Heart right ventricle (tissue), 16 donors: ENCODE results near the gene CLEC14A. TPM values are rescaled to one million over a fixed set of nuclear protein-coding genes. Genes with fewer than 3 reads are reported as not detected.

Source experiments
- ATAC-seq, 8 donors: fragments of 200-7000 bp; cut with Tn5 transposase; one replicate each; pipeline ENCODE4 v1.9.1; 2020; ENCODE audit warnings: mild to moderate bottlenecking in 8 of 8, moderate library complexity in 8 of 8, moderate number of reproducible peaks in 1 of 8
- DNase-seq, 2 donors: peaks; one replicate each; pipeline ENCODE4 v3.0.0-alpha.2; 2020
- H3K27ac ChIP-seq, 10 donors: fragments of 200-600 bp; sonication (generic) in 2 of 10; one replicate each; pipeline versions ENCODE4 v1.5.0 to v1.8.0; 2020 to 2022; ENCODE audit warnings: mild to moderate bottlenecking in 3 of 10
- H3K27me3 ChIP-seq, 7 donors: fragments of 200-600 bp; one replicate each; pipeline ENCODE4 v1.8.0; 2021 to 2022; ENCODE audit warnings: mild to moderate bottlenecking in 2 of 7
- H3K36me3 ChIP-seq, 9 donors: fragments of 200-600 bp; sonication (generic) in 1 of 9; one replicate each; pipeline versions ENCODE4 v1.5.0 to v1.8.0; 2020 to 2022; ENCODE audit warnings: mild to moderate bottlenecking in 2 of 9
- H3K4me1 ChIP-seq, 9 donors: fragments of 200-600 bp; sonication (generic) in 1 of 9; one replicate each; pipeline versions ENCODE4 v1.5.0 to v1.8.0; 2020 to 2022; ENCODE audit warnings: mild to moderate bottlenecking in 4 of 9
- H3K4me3 ChIP-seq, 10 donors: fragments of 200-600 bp; sonication (generic) in 2 of 10; one replicate each; pipeline versions ENCODE4 v1.5.0 to v1.8.0; 2020 to 2022; ENCODE audit warnings: mild to moderate bottlenecking in 7 of 10, moderate library complexity in 2 of 10
- H3K9me3 ChIP-seq, 11 donors: fragments of 200-600 bp in 10 of 11; sonication (generic) in 2 of 11; one replicate each; pipeline versions ENCODE4 v1.5.0 to v1.8.0; 2013 to 2022; ENCODE audit warnings: mild to moderate bottlenecking in 2 of 11, control low read depth in 1 of 11, moderate library complexity in 1 of 11
- CTCF ChIP-seq, 9 donors: fragments of 200-600 bp; sonication (generic) in 2 of 9; IDR thresholded peaks; one replicate each; pipeline versions ENCODE4 v1.5.0 to v1.8.0; 2021 to 2022; ENCODE audit warnings: antibody characterized with exemption in 9 of 9, mild to moderate bottlenecking in 5 of 9, moderate library complexity in 1 of 9
- WGBS, 2 donors: extraction: QIAGEN DNeasy Blood & Tissue Kit; methylation state at CpG; one replicate each; pipeline ENCODE4 v1.1.7; 2013; ENCODE audit warnings: inconsistent platforms in 1 of 2; 5-methylcytosine and 5-hydroxymethylcytosine counted together
- intact Hi-C, 10 donors: fragments of 100-400 bp; cut with DNase I; formaldehyde crosslinking; loops; one replicate each; pipeline versions ENCODE4 v1.11.1 to v1.14.2; 2022
- polyA plus RNA-seq, 2 donors: library from polyadenylated mRNA; stranded (reverse); fragments of 200-250 nt; gene quantifications; one replicate each; pipeline ENCODE4 v1.2.3, GENCODE V29; 2013
- total RNA-seq, 10 donors: library from RNA; stranded (reverse); fragmentation: NEBNext Ultra II Directional in 3 of 10; extraction: Animal tissue kit (Norgen Biotek cat#: 25700) in 3 of 10; gene quantifications; one replicate each; pipeline versions ENCODE4 v1.2.1 to v1.2.4, GENCODE V29; 2021 to 2023
- donor health status: Arrhythmogenic right ventricular cardiomyopathy.
- donor health status: ischemic (EF 13 %, LVEDD 7.1; RV severe dilation, severe dysfunction).
- donor health status: healthy with polysubstance abuse.
- donor health status: DM: no; HTN: yes; CAD: no.
- donor health status: DM: no; HTN: no; CAD: no.
- donor health status: ischemic (EF 25% LVEDD 6.9; RV normal size, moderate dysfunction).
- donor health status: ischemic (EF 25% LVEDD 5.7; RV mildly dilated, moderate dysfunction).
- donor health status: healthy.
- donor health status: DM: yes; HTN: yes; CAD: no.
- donor health status: Ischemic cardiomyopathy.
- donor health status: ischemic (EF 35%, LVEDD 5.7; RV mildly dilated, moderate dysfunction).
- donor health status: nonischemic (EF 11% LVEDD 7.7; RV severe dilation, severe dysfunction).
- donor health status: DM: yes; HTN: yes; CAD: no.
- donor health status: PGD.
- donor health status: ischemic (EF 29% LVEDD 5.4; RV normal size, mild dysfunction).
- donor health status: nonischemic (EF 23%, LVEDD 6.1; RV moderate dilation, normal function).

The CLEC14A gene
- total and polyA plus RNA-seq, 12 donors, result 18.4 to 71.8 (median 37.1) TPM

- H3K27me3 ChIP-seq, result no peaks in the 10 kb centered on the region
- ATAC-seq (no peak), DNase-seq (no peak)
- 3 to 19% methylated on average over 2 of the region's 2 CpGs for WGBS, 2 donors
- intact Hi-C loops, result no loop called here
- no peak overlapping the region for H3K27ac ChIP-seq
- peaks cover 0 to 13% (median 0%) of the 10 kb centered on the region in 11 donors for H3K9me3 ChIP-seq
- H3K4me3 ChIP-seq, result no peak overlapping the region
- H3K4me1 ChIP-seq, result peaks cover 0 to 17% (median 6%) of the 10 kb centered on the region in 9 donors
- TF ChIP-seq CTCF (IDR thresholded peaks at IDR 0.05), result no peak
- no peaks in the 10 kb centered on the region for H3K36me3 ChIP-seq
Observed at GRCh38 chr14:38285962-38286361, 30.1 kb upstream of the CLEC14A start.

- Histone ChIP-seq H3K27me3 (no peaks in the 10 kb centered on the region), H3K36me3 (no peaks in the 10 kb centered on the region), H3K4me1 (no peaks in the 10 kb centered on the region), H3K9me3 (peaks cover 0 to 7% (median 0%) of the 10 kb centered on the region in 11 donors), H3K27ac (no peak overlapping the region), H3K4me3 (no peak overlapping the region)
- DNase-seq, result no peak
- intact Hi-C loops, result no loop called here
- no peak for ATAC-seq
- no peak for TF ChIP-seq CTCF (IDR thresholded peaks at IDR 0.05)
Observed at GRCh38 chr14:38282936-38283335, 27.0 kb upstream of the CLEC14A start.

GRCh38 chr14:38280081-38280480 lies 24.2 kb upstream of the CLEC14A start:
- Histone ChIP-seq H3K27ac (no peak overlapping the region), H3K36me3 (no peaks in the 10 kb centered on the region), H3K9me3 (peaks cover 0 to 7% (median 0%) of the 10 kb centered on the region in 11 donors), H3K27me3 (no peaks in the 10 kb centered on the region), H3K4me1 (no peaks in the 10 kb centered on the region), H3K4me3 (no peak overlapping the region)
- TF ChIP-seq CTCF (IDR thresholded peaks at IDR 0.05), result no peak
- intact Hi-C loops, result no loop called here
- no peak for ATAC-seq
- DNase-seq, result no peak
- 61% methylated on average over 2 of the region's 2 CpGs for WGBS, 2 donors

- TF ChIP-seq CTCF (IDR thresholded peaks at IDR 0.05), result no peak
- no peak overlapping the region for H3K4me3 ChIP-seq
- no peak for ATAC-seq
- no peaks in the 10 kb centered on the region for H3K36me3 ChIP-seq
- intact Hi-C loops, result no loop called here
- H3K4me1 ChIP-seq, result no peaks in the 10 kb centered on the region
- peaks cover 0 to 7% (median 0%) of the 10 kb centered on the region in 11 donors for H3K9me3 ChIP-seq
- H3K27ac ChIP-seq, result no peak overlapping the region
- H3K27me3 ChIP-seq, result no peaks in the 10 kb centered on the region
- WGBS, 2 donors, result 92 to 97% methylated on average over 1 of the region's 1 CpG
- no peak for DNase-seq
Observed at GRCh38 chr14:38279572-38279971, 23.7 kb upstream of the CLEC14A start.
